HEK293T (cell line): ENCODE data around the gene AP2A1.
A peak's percentile ranks its signal among the peaks of the same experiment; 100 is the strongest.

ENCODE experiments used
- CTCF ChIA-PET: fragments of 350-600 bp; formaldehyde crosslinking; extraction: SDS; loops from one replicate; lab custom pipeline; 2021; ENCODE audit warnings: antibody characterized with exemption, inconsistent platforms; lab: Yijun Ruan, JAX
- POLR2A ChIA-PET: fragments of 350-600 bp; formaldehyde crosslinking; extraction: SDS; loops from one replicate; lab custom pipeline; 2020; ENCODE audit warnings: antibody characterized with exemption, inconsistent platforms; lab: Yijun Ruan, JAX
- DNase-seq: peaks from one replicate; pipeline ENCODE4 v3.0.0; 2012; ENCODE audit warnings: mixed read lengths; ENCODE audit errors: extremely low spot score
- ARNT ChIP-seq: fragments of 450-650 bp; IDR thresholded peaks from 2 replicates; pipeline ENCODE4 v1.6.1; 2017; ENCODE audit warnings: mild to moderate bottlenecking
- BHLHE40 ChIP-seq: fragments of 450-650 bp; IDR thresholded peaks from 2 replicates; pipeline ENCODE4 v1.6.1; 2016; ENCODE audit warnings: mild to moderate bottlenecking, moderate library complexity, borderline replicate concordance
- CTBP1 ChIP-seq: fragments of 450-650 bp; IDR thresholded peaks from 2 replicates; pipeline ENCODE4 v1.6.1; 2016; ENCODE audit warnings: borderline replicate concordance
- ELF4 ChIP-seq: fragments of 450-650 bp; IDR thresholded peaks from 2 replicates; pipeline ENCODE4 v1.6.1; 2017; ENCODE audit warnings: antibody characterized with exemption
- FOXA1 ChIP-seq: fragments of 450-650 bp; IDR thresholded peaks from 2 replicates; pipeline ENCODE4 v1.6.1; 2016; ENCODE audit warnings: mild to moderate bottlenecking
- FOXK2 ChIP-seq: fragments of 450-650 bp; IDR thresholded peaks from 2 replicates; pipeline ENCODE4 v1.6.1; 2016; ENCODE audit warnings: mild to moderate bottlenecking
- FOXM1 ChIP-seq: fragments of 450-650 bp; IDR thresholded peaks from 2 replicates; pipeline ENCODE4 v1.6.1; 2017; ENCODE audit warnings: mild to moderate bottlenecking, borderline replicate concordance
- HDGF ChIP-seq: fragments of 450-650 bp; IDR thresholded peaks from 2 replicates; pipeline ENCODE4 v1.6.1; 2017; ENCODE audit warnings: antibody characterized with exemption, borderline replicate concordance
- L3MBTL2 ChIP-seq: fragments of 450-650 bp; conservative IDR thresholded peaks from 2 replicates; pipeline ENCODE4 v1.6.1; 2016; ENCODE audit warnings: mild to moderate bottlenecking
- LEF1 ChIP-seq: fragments of 450-650 bp; IDR thresholded peaks from 2 replicates; pipeline ENCODE4 v1.6.1; 2017; ENCODE audit warnings: mild to moderate bottlenecking, borderline replicate concordance
- NFRKB ChIP-seq: fragments of 450-650 bp; IDR thresholded peaks from 2 replicates; pipeline ENCODE4 v1.6.1; 2016; ENCODE audit warnings: mild to moderate bottlenecking, moderate library complexity
- SP1 ChIP-seq: fragments of 450-650 bp; IDR thresholded peaks from 2 replicates; pipeline ENCODE4 v1.6.1; 2017
- SUZ12 ChIP-seq: fragments of 450-650 bp; IDR thresholded peaks from 2 replicates; pipeline ENCODE4 v1.6.1; 2016; ENCODE audit warnings: mild to moderate bottlenecking
- TARDBP ChIP-seq: fragments of 450-650 bp; IDR thresholded peaks from 2 replicates; pipeline ENCODE4 v1.6.1; 2016
- ZNF384 ChIP-seq: fragments of 450-650 bp; IDR thresholded peaks from 2 replicates; pipeline ENCODE4 v1.6.1; 2016
- TF ChIP-seq, protein P1 (sequence below): fragments of 450-650 bp; IDR thresholded peaks from 2 replicates; pipeline ENCODE4 v1.6.1; 2016

The AP2A1 gene

GRCh38 chr19:49738268-49738667, 28.5 kb upstream of the AP2A1 start:
- ChIA-PET CTCF (no interaction called here), POLR2A (no interaction called here)

DNA sequence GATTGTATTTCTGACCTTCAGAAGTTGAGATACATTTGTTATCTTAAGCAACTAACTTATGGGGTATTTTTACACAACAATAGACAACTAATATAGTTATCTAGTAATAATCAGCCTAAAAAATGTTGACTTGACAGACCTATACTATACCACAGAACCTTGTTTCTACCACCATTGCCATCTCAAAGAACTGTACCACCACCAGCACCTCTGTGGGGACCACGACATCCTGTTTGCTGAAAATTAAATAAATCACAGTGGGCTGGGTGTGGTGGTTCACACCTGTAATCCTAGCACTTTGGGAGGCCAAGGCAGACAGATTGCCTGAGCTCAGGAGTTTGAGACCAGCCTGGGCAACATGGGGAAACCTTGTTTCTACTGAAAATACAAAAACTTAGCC, 27.7 kb upstream of the AP2A1 start:
- POLR2A ChIA-PET, result no interaction called here
- DNase-seq, result no peak
- CTCF ChIA-PET, result no interaction called here
- no peak for TF ChIP-seq FOXM1
- TF ChIP-seq, protein P1, sequence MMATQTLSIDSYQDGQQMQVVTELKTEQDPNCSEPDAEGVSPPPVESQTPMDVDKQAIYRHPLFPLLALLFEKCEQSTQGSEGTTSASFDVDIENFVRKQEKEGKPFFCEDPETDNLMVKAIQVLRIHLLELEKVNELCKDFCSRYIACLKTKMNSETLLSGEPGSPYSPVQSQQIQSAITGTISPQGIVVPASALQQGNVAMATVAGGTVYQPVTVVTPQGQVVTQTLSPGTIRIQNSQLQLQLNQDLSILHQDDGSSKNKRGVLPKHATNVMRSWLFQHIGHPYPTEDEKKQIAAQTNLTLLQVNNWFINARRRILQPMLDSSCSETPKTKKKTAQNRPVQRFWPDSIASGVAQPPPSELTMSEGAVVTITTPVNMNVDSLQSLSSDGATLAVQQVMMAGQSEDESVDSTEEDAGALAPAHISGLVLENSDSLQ, result no peak
- TF ChIP-seq SUZ12, result no peak
- TF ChIP-seq ELF4, result no peak
- TF ChIP-seq HDGF, result no peak
- no peak for TF ChIP-seq LEF1
- no peak for TF ChIP-seq ZNF384
- TF ChIP-seq FOXK2, result no peak
- no peak for TF ChIP-seq ARNT
- TF ChIP-seq L3MBTL2, result no peak
- no peak for TF ChIP-seq NFRKB
- TF ChIP-seq FOXA1, result no peak
- no peak for TF ChIP-seq CTBP1

More at GRCh38 chr19:49738268-49738667, 28.5 kb upstream of the AP2A1 start:
- DNase-seq, result no peak
- TF ChIP-seq ARNT, result no peak
- no peak for TF ChIP-seq NFRKB
- no peak for TF ChIP-seq FOXA1
- TF ChIP-seq BHLHE40, result no peak
- TF ChIP-seq HDGF, result no peak
- TF ChIP-seq, protein P1, result no peak
- TF ChIP-seq FOXK2, result no peak
- no peak for TF ChIP-seq ZNF384
- TF ChIP-seq L3MBTL2, result no peak
- no peak for TF ChIP-seq ELF4

GRCh38 chr19:49739933-49740332, 26.9 kb upstream of the AP2A1 start:
- POLR2A ChIA-PET, result no interaction called here

GRCh38 chr19:49741210-49741844, 25.5 kb upstream of the AP2A1 start:
- CTCF ChIA-PET, result no interaction called here
- no peak for DNase-seq
- TF ChIP-seq ZNF384, result no peak
- TF ChIP-seq TARDBP, result no peak
- TF ChIP-seq BHLHE40, result no peak
- TF ChIP-seq LEF1, result no peak
- no peak for TF ChIP-seq NFRKB
- no peak for TF ChIP-seq L3MBTL2
- no peak for TF ChIP-seq HDGF
- TF ChIP-seq, protein P1, result no peak
- TF ChIP-seq FOXA1, result no peak
- TF ChIP-seq FOXM1, result no peak
- no peak for TF ChIP-seq FOXK2
- TF ChIP-seq CTBP1, result no peak
- no peak for TF ChIP-seq SP1
- no peak for TF ChIP-seq ELF4
- TF ChIP-seq ARNT, result no peak

More at GRCh38 chr19:49739933-49740332, 26.9 kb upstream of the AP2A1 start:
- TF ChIP-seq CTBP1 (no peak), BHLHE40 (no peak), L3MBTL2 (no peak), NFRKB (no peak), LEF1 (no peak), HDGF (no peak), SP1 (no peak), ELF4 (no peak), ZNF384 (no peak), ARNT (no peak), FOXM1 (no peak), FOXA1 (no peak), TARDBP (no peak), FOXK2 (no peak), SUZ12 (no peak)
- TF ChIP-seq, protein P1, result no peak
- DNase-seq, result no peak
- CTCF ChIA-PET, result interaction anchor here (0.9 kb wide), 1 partner anchor 22 kb away, joined by 3 read pairs; no protein-coding TSS in a partner anchor

DNA sequence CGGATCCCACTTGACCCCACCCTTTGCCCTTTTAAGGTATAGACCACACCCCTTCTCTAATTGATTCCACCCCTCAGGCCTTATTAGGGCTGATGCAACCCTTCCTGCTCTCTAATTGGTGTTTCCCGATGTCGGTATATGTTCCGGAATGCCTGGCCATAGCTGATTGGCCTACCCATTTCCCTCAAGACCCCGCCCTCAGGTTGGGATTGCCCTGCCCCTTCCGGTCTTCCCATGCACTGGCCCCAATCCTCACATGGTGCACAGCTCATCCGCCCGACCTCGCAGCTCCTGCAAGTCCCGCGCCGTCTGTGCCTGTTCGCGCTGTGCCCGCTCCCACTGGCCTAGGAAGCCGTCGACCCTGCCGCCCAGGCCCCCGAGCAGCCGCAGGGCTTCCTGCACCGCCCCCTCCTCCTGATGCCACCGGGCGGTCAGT, 21.8 kb upstream of the AP2A1 start:
- POLR2A ChIA-PET, result no interaction called here
- TF ChIP-seq ARNT, result no peak
- TF ChIP-seq, protein P1, result peak; percentile 88
- CTCF ChIA-PET, result no interaction called here
- DNase-seq, result no peak

More at GRCh38 chr19:49741210-49741844, 25.5 kb upstream of the AP2A1 start:
- POLR2A ChIA-PET, result interaction anchor here (1.1 kb wide), 1 partner anchor 24 kb away, joined by 3 read pairs; no protein-coding TSS in a partner anchor
